ENCODE results near the gene TMC1. TPM values are rescaled to one million over a fixed set of nuclear protein-coding genes. Genes with fewer than 3 reads are reported as not detected.

The TMC1 gene
- total and polyA plus RNA-seq, 2 of the 8 experiments (the other 6 are each of a cell fraction or from before 2014, with no cell fraction given) = 0.95 to 0.98 TPM

- no peak for TF ChIP-seq ATF3 (IDR thresholded peaks at IDR 0.05; ENCODE audit: insufficient read depth, low read depth, low read length)
- TF ChIP-seq POU5F1 (IDR thresholded peaks at IDR 0.05; ENCODE audit: low read depth, low read length) = no peak
- TF ChIP-seq CBX5 (IDR thresholded peaks at IDR 0.05; ENCODE audit: low read depth, low read length) = no peak
- TF ChIP-seq GTF2F1 (IDR thresholded peaks at IDR 0.05; ENCODE audit: borderline replicate concordance, low read depth, low read length) = no peak
- no peak for TF ChIP-seq YY1 (IDR thresholded peaks at IDR 0.05; ENCODE audit: low read depth, low read length)
- no peak for TF ChIP-seq POLR2A (IDR thresholded peaks at IDR 0.05; ENCODE audit: control extremely low read depth in 1 of 2, low read depth in 2 of 2, low read length in 2 of 2)
- TF ChIP-seq EP300 (IDR thresholded peaks at IDR 0.05; ENCODE audit: borderline replicate concordance in 1 of 2, low read depth in 2 of 2, low read length in 2 of 2) = no peak
Observed at GRCh38 chr9:72646061-72646460, 124.7 kb downstream of the TMC1 start (continued).

Data from H1 (cell line).